ENCODE measurements around the gene ARHGAP42. TPM values are rescaled to one million over a fixed set of nuclear protein-coding genes. Genes with fewer than 3 reads are reported as not detected.

The ARHGAP42 gene
- total and polyA plus RNA-seq, 2 of the 13 experiments (the other 11 are each of a cell fraction or from before 2014, with no cell fraction given), result 2.5 to 4.3 TPM

DNA sequence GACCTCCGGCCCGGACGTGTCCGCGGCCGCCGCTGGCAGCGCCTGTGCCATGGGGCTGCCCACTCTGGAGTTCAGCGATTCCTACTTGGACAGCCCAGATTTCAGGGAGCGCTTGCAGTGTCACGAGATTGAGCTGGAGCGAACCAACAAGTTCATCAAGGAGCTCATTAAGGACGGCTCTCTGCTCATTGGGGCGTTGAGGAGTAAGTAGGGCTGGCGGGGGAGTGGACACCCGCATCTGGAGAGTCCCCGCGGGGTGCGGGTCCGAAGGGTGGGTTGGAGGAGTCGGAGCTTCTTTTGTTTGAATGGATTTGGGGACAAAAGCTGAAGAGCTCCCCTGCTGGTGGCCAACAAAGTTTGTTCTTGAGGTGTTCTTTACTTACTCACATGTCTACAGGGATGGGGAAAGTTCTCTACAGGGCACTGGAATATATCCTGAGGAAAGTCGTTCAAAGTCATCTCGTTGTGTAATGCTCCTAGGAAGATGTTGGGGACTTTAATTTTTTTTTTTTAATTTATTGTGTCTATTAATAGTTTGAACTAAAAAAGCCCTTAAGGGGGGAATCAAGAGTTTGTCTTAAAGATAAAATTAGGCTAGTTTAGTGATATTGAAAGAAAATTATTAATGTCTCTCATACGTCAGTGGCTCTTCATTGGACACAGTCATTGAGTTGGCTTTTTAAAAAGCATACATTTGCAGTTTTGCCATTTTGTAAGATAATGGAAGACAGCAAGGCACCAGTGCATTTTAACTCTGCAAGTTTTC is 725 bp downstream of the ARHGAP42 start (continued):
- TF ChIP-seq, protein P1, sequence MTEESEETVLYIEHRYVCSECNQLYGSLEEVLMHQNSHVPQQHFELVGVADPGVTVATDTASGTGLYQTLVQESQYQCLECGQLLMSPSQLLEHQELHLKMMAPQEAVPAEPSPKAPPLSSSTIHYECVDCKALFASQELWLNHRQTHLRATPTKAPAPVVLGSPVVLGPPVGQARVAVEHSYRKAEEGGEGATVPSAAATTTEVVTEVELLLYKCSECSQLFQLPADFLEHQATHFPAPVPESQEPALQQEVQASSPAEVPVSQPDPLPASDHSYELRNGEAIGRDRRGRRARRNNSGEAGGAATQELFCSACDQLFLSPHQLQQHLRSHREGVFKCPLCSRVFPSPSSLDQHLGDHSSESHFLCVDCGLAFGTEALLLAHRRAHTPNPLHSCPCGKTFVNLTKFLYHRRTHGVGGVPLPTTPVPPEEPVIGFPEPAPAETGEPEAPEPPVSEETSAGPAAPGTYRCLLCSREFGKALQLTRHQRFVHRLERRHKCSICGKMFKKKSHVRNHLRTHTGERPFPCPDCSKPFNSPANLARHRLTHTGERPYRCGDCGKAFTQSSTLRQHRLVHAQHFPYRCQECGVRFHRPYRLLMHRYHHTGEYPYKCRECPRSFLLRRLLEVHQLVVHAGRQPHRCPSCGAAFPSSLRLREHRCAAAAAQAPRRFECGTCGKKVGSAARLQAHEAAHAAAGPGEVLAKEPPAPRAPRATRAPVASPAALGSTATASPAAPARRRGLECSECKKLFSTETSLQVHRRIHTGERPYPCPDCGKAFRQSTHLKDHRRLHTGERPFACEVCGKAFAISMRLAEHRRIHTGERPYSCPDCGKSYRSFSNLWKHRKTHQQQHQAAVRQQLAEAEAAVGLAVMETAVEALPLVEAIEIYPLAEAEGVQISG (CRISPR knock-in tag; IDR thresholded peaks at IDR 0.05), result no peak
- no peak for TF ChIP-seq ZNF230 (CRISPR knock-in tag; IDR thresholded peaks at IDR 0.05)
- TF ChIP-seq, protein P2, sequence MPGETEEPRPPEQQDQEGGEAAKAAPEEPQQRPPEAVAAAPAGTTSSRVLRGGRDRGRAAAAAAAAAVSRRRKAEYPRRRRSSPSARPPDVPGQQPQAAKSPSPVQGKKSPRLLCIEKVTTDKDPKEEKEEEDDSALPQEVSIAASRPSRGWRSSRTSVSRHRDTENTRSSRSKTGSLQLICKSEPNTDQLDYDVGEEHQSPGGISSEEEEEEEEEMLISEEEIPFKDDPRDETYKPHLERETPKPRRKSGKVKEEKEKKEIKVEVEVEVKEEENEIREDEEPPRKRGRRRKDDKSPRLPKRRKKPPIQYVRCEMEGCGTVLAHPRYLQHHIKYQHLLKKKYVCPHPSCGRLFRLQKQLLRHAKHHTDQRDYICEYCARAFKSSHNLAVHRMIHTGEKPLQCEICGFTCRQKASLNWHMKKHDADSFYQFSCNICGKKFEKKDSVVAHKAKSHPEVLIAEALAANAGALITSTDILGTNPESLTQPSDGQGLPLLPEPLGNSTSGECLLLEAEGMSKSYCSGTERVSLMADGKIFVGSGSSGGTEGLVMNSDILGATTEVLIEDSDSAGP (CRISPR knock-in tag; IDR thresholded peaks at IDR 0.05; ENCODE audit: borderline replicate concordance), result no peak
- TF ChIP-seq HOXA7 (CRISPR knock-in tag; IDR thresholded peaks at IDR 0.05), result no peak
- TF ChIP-seq ZMYM2 (CRISPR knock-in tag; IDR thresholded peaks at IDR 0.05), result no peak
- TF ChIP-seq ELF1 (CRISPR knock-in tag; IDR thresholded peaks at IDR 0.05), result 0 out of 2 replicates have a peak, but pooled peaks have one; percentile 4
- 0 out of 2 replicates have a peak, but pooled peaks have one; percentile 38 for TF ChIP-seq POLR2G (IDR thresholded peaks at IDR 0.05; ENCODE audit: low read depth, low read length)
- no peak for TF ChIP-seq ZNF451 (CRISPR knock-in tag; IDR thresholded peaks at IDR 0.05)
- TF ChIP-seq ZNF766 (CRISPR knock-in tag; IDR thresholded peaks at IDR 0.05; ENCODE audit: borderline replicate concordance), result no peak
- TF ChIP-seq, protein P3, sequence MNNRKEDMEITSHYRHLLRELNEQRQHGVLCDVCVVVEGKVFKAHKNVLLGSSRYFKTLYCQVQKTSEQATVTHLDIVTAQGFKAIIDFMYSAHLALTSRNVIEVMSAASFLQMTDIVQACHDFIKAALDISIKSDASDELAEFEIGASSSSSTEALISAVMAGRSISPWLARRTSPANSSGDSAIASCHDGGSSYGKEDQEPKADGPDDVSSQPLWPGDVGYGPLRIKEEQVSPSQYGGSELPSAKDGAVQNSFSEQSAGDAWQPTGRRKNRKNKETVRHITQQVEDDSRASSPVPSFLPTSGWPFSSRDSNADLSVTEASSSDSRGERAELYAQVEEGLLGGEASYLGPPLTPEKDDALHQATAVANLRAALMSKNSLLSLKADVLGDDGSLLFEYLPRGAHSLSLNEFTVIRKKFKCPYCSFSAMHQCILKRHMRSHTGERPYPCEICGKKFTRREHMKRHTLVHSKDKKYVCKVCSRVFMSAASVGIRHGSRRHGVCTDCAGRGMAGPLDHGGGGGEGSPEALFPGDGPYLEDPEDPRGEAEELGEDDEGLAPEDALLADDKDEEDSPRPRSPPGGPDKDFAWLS (CRISPR knock-in tag; IDR thresholded peaks at IDR 0.05; ENCODE audit: borderline replicate concordance), result no peak
- TF ChIP-seq, protein P4, sequence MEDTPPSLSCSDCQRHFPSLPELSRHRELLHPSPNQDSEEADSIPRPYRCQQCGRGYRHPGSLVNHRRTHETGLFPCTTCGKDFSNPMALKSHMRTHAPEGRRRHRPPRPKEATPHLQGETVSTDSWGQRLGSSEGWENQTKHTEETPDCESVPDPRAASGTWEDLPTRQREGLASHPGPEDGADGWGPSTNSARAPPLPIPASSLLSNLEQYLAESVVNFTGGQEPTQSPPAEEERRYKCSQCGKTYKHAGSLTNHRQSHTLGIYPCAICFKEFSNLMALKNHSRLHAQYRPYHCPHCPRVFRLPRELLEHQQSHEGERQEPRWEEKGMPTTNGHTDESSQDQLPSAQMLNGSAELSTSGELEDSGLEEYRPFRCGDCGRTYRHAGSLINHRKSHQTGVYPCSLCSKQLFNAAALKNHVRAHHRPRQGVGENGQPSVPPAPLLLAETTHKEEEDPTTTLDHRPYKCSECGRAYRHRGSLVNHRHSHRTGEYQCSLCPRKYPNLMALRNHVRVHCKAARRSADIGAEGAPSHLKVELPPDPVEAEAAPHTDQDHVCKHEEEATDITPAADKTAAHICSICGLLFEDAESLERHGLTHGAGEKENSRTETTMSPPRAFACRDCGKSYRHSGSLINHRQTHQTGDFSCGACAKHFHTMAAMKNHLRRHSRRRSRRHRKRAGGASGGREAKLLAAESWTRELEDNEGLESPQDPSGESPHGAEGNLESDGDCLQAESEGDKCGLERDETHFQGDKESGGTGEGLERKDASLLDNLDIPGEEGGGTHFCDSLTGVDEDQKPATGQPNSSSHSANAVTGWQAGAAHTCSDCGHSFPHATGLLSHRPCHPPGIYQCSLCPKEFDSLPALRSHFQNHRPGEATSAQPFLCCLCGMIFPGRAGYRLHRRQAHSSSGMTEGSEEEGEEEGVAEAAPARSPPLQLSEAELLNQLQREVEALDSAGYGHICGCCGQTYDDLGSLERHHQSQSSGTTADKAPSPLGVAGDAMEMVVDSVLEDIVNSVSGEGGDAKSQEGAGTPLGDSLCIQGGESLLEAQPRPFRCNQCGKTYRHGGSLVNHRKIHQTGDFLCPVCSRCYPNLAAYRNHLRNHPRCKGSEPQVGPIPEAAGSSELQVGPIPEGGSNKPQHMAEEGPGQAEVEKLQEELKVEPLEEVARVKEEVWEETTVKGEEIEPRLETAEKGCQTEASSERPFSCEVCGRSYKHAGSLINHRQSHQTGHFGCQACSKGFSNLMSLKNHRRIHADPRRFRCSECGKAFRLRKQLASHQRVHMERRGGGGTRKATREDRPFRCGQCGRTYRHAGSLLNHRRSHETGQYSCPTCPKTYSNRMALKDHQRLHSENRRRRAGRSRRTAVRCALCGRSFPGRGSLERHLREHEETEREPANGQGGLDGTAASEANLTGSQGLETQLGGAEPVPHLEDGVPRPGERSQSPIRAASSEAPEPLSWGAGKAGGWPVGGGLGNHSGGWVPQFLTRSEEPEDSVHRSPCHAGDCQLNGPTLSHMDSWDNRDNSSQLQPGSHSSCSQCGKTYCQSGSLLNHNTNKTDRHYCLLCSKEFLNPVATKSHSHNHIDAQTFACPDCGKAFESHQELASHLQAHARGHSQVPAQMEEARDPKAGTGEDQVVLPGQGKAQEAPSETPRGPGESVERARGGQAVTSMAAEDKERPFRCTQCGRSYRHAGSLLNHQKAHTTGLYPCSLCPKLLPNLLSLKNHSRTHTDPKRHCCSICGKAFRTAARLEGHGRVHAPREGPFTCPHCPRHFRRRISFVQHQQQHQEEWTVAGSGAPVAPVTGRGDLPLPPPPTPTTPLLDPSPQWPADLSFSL (CRISPR knock-in tag; IDR thresholded peaks at IDR 0.05), result no peak
- TF ChIP-seq, protein P5, sequence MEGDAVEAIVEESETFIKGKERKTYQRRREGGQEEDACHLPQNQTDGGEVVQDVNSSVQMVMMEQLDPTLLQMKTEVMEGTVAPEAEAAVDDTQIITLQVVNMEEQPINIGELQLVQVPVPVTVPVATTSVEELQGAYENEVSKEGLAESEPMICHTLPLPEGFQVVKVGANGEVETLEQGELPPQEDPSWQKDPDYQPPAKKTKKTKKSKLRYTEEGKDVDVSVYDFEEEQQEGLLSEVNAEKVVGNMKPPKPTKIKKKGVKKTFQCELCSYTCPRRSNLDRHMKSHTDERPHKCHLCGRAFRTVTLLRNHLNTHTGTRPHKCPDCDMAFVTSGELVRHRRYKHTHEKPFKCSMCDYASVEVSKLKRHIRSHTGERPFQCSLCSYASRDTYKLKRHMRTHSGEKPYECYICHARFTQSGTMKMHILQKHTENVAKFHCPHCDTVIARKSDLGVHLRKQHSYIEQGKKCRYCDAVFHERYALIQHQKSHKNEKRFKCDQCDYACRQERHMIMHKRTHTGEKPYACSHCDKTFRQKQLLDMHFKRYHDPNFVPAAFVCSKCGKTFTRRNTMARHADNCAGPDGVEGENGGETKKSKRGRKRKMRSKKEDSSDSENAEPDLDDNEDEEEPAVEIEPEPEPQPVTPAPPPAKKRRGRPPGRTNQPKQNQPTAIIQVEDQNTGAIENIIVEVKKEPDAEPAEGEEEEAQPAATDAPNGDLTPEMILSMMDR (CRISPR knock-in tag; IDR thresholded peaks at IDR 0.05), result peak; percentile 62
- no peak for TF ChIP-seq ZIK1 (CRISPR knock-in tag; IDR thresholded peaks at IDR 0.05; ENCODE audit: borderline replicate concordance, low read depth)

Data from HepG2 (cell line).